ENCODE measurements around the gene YIPF2. TPM values are rescaled to one million over a fixed set of nuclear protein-coding genes. Genes with fewer than 3 reads are reported as not detected.

YIPF2 gene
- total and polyA plus RNA-seq, 10 of the 15 experiments (the other 5 are each of a cell fraction or from before 2014, with no cell fraction given), result 0.92 to 38.9 (median 17.6) TPM

GRCh38 chr19:10872546-10873107, 55.8 kb downstream of the YIPF2 start (continued):
- TF ChIP-seq PAX8 (IDR thresholded peaks at IDR 0.05) (no peak), CREB1 (IDR thresholded peaks at IDR 0.05; ENCODE audit: low read depth) (no peak), STAT3 (IDR thresholded peaks at IDR 0.05; ENCODE audit: low read depth, low read length) (no peak), ZNF592 (IDR thresholded peaks at IDR 0.05) (no peak), POLR2AphosphoS5 (IDR thresholded peaks at IDR 0.05; ENCODE audit: low read length) (no peak; the same call in 1 of the 2 replicates), FOXK2 (IDR thresholded peaks at IDR 0.05) (no peak), SKIL (IDR thresholded peaks at IDR 0.05; ENCODE audit: low read depth, poor library complexity, severe bottlenecking) (no peak), E2F8 (IDR thresholded peaks at IDR 0.05; ENCODE audit: low read depth, partially characterized antibody) (no peak), MYC (IDR thresholded peaks at IDR 0.05; ENCODE audit: insufficient read depth, insufficient read length, insufficient replicate concordance, low read length, severe bottlenecking) (peak; percentile 6), SUZ12 (IDR thresholded peaks at IDR 0.05; ENCODE audit: unreplicated experiment) (no peak), TARDBP (IDR thresholded peaks at IDR 0.05; ENCODE audit: borderline replicate concordance) (no peak), SMAD5 (IDR thresholded peaks at IDR 0.05; ENCODE audit: low read depth) (no peak), ZNF217 (IDR thresholded peaks at IDR 0.05) (no peak), RUNX3 (IDR thresholded peaks at IDR 0.05; ENCODE audit: low read length) (no peak), IKZF1 (conservative IDR thresholded peaks at IDR 0.05) (no peak), BMI1 (IDR thresholded peaks at IDR 0.05; ENCODE audit: borderline replicate concordance) (no peak), RB1 (IDR thresholded peaks at IDR 0.05; ENCODE audit: borderline replicate concordance) (peak; percentile 24; the same call in 1 of the 2 replicates)
